ENCODE results near the gene NCR1.
"Not testable (repeated sequence)": the region's sequence is repeated elsewhere in the genome, so short reads cannot be mapped to it uniquely, and the experiment has no call there.

DNA sequence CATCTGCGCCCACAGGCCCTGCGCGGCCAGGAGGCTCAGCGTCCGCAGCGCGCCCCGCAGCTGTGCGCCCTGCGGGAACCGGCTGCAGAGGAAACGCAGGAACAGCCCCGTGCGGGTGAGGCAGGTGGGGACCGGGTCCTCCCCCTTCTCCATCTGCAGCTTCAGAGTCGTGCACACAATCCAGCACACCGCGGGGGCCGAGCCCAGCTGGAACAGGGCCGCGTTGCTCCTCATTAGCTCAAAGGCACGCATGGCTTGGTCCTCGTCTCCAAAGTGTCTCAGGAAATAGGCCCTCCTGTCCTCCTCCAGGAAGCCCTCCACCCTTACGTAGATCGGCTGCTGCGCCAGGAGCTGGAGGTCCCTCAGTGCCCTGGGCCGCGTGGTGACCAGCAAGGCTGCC, 33.6 kb downstream of the NCR1 start:
- TF ChIP-seq MAX (IDR thresholded peaks at IDR 0.05; ENCODE audit: low read depth, low read length); CHD4 (IDR thresholded peaks at IDR 0.05): not testable (repeated sequence)
